SU-DHL-6 (cell line): ENCODE results near the gene ZNF335.

Experiments
- H2AFZ ChIP-seq: fragments of 200-600 bp; sonication (generic); 2 replicates; pipeline ENCODE4 v1.6.1; 2014; ENCODE audit warnings: low read depth, mild to moderate bottlenecking, moderate library complexity, mixed read lengths, antibody characterized with exemption, low read length; ENCODE audit not compliant: severe bottlenecking
- H3F3A ChIP-seq: fragments of 200-600 bp; shearing (Covaris generic); 2 replicates; pipeline ENCODE4 v1.6.0; 2016; ENCODE audit warnings: antibody characterized with exemption, mild to moderate bottlenecking; ENCODE audit not compliant: insufficient read depth
- H3K27ac ChIP-seq: fragments of 200-600 bp; sonication (generic); 2 replicates; pipeline ENCODE4 v1.5.1; 2016; ENCODE audit warnings: low read depth, mild to moderate bottlenecking, low read length, moderate library complexity, mixed read lengths
- H3K27me3 ChIP-seq: fragments of 200-600 bp; sonication (generic), shearing (Covaris generic); 2 replicates; pipeline ENCODE4 v1.6.0; 2014; ENCODE audit warnings: mild to moderate bottlenecking, low read length
- H3K36me3 ChIP-seq: fragments of 200-600 bp; sonication (generic); 2 replicates; pipeline ENCODE4 v1.6.1; 2014; ENCODE audit warnings: mild to moderate bottlenecking, low read length, mixed read lengths
- H3K4me2 ChIP-seq: fragments of 300-600, 200-600 bp; shearing (Covaris generic), sonication (generic); 2 replicates; pipeline ENCODE4 v1.6.0; 2014; ENCODE audit warnings: low read length, low read depth, mild to moderate bottlenecking; ENCODE audit not compliant: poor library complexity, severe bottlenecking
- H3K4me3 ChIP-seq: fragments of 200-600 bp; sonication (generic); 2 replicates; pipeline ENCODE4 v1.5.1; 2014; ENCODE audit warnings: antibody characterized with exemption, low read length, mild to moderate bottlenecking, mixed read lengths; ENCODE audit not compliant: insufficient read depth, poor library complexity, severe bottlenecking
- H3K79me2 ChIP-seq: fragments of 200-600 bp; sonication (generic); 2 replicates; pipeline ENCODE4 v1.6.1; 2014; ENCODE audit warnings: mild to moderate bottlenecking, low read length, moderate library complexity; ENCODE audit not compliant: insufficient read depth
- H3K9ac ChIP-seq: fragments of 200-600 bp; sonication (generic); 2 replicates; pipeline ENCODE4 v1.7.0; 2014; ENCODE audit warnings: mild to moderate bottlenecking, low read length
- H3K9me2 ChIP-seq: fragments of 200-600 bp; sonication (generic); replicated peaks from 2 replicates; pipeline ENCODE4 v1.6.1; 2014; ENCODE audit warnings: low read length; ENCODE audit not compliant: insufficient read depth
- H3K9me3 ChIP-seq: fragments of 200-600 bp; sonication (generic); 2 replicates; pipeline ENCODE4 v1.6.1; 2014; ENCODE audit warnings: low read length, mixed read lengths; ENCODE audit not compliant: insufficient read depth
- H4K20me1 ChIP-seq: fragments of 200-600 bp; sonication (generic); 2 replicates; pipeline ENCODE4 v1.6.1; 2014; ENCODE audit warnings: low read depth, mild to moderate bottlenecking, antibody characterized with exemption, low read length, moderate library complexity, mixed read lengths
- EZH2phosphoT487 ChIP-seq: fragments of 200-600 bp; sonication (generic), shearing (Covaris generic); conservative IDR thresholded peaks from 2 replicates; pipeline ENCODE4 v1.6.1; 2018; ENCODE audit warnings: mild to moderate bottlenecking, antibody characterized with exemption, low read length, moderate library complexity, mixed read lengths
- TF ChIP-seq, protein P1 (sequence below): fragments of 200-600 bp; sonication (generic); IDR thresholded peaks from one replicate; pipeline ENCODE4 v1.5.1; 2017; ENCODE audit warnings: antibody characterized with exemption, mild to moderate bottlenecking, low read length, moderate library complexity; ENCODE audit not compliant: insufficient read depth, poor library complexity, severe bottlenecking

The ZNF335 gene

DNA sequence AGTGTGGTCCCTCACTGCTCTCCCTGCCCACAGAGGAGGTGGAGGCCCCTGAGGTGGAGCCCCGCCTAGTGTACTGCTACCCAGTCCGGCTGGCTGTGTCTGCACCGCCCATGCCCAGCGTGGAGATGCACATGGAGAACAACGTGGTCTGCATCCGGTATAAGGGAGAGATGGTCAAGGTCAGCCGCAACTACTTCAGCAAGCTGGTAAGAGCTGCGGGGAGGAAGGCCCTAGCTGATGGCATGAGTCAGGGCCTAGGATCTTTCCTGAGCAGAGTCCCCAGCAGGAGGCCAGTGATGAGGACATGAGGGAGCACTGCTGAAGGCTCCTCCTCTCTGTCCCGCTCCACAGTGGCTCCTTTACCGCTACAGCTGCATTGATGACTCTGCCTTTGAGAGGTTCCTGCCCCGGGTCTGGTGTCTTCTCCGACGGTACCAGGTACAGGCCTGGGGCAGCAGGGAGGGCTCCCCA is 26.3 kb downstream of the ZNF335 start:
- Histone ChIP-seq H3K27ac (no peak overlapping the region), H3K36me3 (peaks cover 7% of the 10 kb centered on the region; the same call in 1 of the 2 replicates)

DNA sequence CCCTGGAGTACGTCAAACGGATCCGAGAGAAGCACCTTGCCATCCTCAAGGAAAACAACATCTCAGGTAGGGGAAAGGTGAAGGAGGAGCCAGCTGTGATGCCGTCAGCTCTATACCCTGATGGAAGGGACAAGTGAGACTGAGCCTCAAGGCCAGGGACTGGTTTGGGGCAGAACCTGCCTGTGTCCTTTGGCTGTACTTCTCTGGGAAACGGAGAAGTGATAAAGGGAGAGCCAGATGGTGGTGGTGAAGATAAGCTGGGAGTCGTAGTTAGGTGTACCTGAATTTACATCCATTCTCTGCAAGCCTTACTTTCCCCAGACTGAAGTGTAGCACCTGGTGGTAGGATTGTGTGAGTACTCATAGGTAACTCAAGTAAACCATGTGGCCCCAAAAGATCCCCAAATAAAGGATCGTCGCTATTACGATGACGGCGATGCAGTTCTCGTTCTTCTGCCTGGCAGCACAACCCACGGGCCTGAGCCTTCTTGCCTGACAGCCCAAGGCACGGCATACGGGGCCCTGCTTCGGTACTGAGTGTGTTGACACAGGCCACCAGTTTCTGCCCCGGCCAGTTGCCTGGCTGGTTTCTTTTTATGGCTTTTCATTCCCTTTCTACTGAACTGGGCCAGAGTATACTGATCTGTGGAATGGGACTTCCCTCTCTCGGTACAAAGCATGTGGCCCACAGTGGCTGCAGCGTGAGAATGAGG is 26.9 kb downstream of the ZNF335 start:
- Histone ChIP-seq H3K9me3 (no peaks in the 10 kb centered on the region), H3K36me3 (peaks cover 7% of the 10 kb centered on the region; the same call in 1 of the 2 replicates), H2AFZ (no peak overlapping the region), H4K20me1 (no peaks in the 10 kb centered on the region), H3K9ac (no peak overlapping the region), H3K27me3 (no peaks in the 10 kb centered on the region), H3F3A (no peaks in the 10 kb centered on the region), H3K4me2 (no peak overlapping the region), H3K79me2 (no peaks in the 10 kb centered on the region), H3K27ac (no peak overlapping the region), H3K9me2 (no peaks in the 10 kb centered on the region), H3K4me3 (no peak overlapping the region)
- TF ChIP-seq EZH2phosphoT487, result no peak
- TF ChIP-seq, protein P1, sequence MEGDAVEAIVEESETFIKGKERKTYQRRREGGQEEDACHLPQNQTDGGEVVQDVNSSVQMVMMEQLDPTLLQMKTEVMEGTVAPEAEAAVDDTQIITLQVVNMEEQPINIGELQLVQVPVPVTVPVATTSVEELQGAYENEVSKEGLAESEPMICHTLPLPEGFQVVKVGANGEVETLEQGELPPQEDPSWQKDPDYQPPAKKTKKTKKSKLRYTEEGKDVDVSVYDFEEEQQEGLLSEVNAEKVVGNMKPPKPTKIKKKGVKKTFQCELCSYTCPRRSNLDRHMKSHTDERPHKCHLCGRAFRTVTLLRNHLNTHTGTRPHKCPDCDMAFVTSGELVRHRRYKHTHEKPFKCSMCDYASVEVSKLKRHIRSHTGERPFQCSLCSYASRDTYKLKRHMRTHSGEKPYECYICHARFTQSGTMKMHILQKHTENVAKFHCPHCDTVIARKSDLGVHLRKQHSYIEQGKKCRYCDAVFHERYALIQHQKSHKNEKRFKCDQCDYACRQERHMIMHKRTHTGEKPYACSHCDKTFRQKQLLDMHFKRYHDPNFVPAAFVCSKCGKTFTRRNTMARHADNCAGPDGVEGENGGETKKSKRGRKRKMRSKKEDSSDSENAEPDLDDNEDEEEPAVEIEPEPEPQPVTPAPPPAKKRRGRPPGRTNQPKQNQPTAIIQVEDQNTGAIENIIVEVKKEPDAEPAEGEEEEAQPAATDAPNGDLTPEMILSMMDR, result no peak

More for the DNA sequence above, 26.3 kb downstream of the ZNF335 start:
- H3K4me2 ChIP-seq, result no peak overlapping the region
- H3K4me3 ChIP-seq, result no peak overlapping the region
- no peak for TF ChIP-seq EZH2phosphoT487
- TF ChIP-seq, protein P1, result no peak
- no peaks in the 10 kb centered on the region for H4K20me1 ChIP-seq
- no peaks in the 10 kb centered on the region for H3K27me3 ChIP-seq
- no peaks in the 10 kb centered on the region for H3K79me2 ChIP-seq
- H3K9ac ChIP-seq, result no peak overlapping the region
- H3K9me3 ChIP-seq, result no peaks in the 10 kb centered on the region
- H3K9me2 ChIP-seq, result no peaks in the 10 kb centered on the region
- no peak overlapping the region for H2AFZ ChIP-seq
- H3F3A ChIP-seq, result no peaks in the 10 kb centered on the region

DNA sequence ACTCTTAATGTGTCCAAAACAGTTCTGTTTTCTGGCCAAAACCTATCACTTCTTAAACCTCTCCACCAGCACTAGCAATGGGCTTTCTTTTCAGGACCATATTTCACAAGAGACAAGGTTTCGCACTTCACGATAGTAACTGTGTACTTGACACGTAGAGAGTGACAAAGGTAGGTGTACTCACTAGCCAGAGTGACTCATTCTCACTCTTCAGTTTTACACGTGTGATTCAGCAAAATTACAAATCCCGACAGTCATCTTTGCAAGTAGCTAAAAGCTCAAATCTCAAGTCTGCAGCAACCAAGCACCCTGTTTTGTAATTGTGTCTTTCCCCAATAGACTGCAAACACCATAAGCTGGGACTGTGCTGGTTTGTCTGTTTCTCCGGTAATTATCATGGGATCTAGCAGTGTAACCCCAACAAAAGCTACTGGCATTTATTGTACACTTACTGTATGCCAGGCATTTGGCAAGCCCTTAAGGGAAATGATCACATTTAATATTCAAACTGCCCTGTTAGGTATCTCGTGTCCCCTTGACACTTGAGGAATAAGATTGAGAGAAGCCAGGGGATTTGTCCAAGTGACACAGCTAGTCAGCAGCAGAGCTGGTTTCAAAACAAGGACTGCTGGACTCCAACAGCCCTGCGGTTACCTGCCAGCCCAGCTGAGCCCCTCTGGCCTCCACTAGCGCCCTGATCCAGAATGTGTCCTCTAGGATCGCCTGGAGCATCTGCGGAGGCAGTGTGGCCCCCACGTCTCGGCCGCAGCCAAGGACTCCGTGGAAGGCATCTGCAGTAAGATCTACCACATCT is 27.6 kb downstream of the ZNF335 start:
- Histone ChIP-seq H3K27ac (no peak overlapping the region), H3K9me2 (no peaks in the 10 kb centered on the region), H3K79me2 (no peaks in the 10 kb centered on the region), H3K9ac (no peak overlapping the region), H3K27me3 (no peaks in the 10 kb centered on the region), H3K4me2 (no peak overlapping the region), H3K9me3 (no peaks in the 10 kb centered on the region), H2AFZ (no peak overlapping the region), H4K20me1 (no peaks in the 10 kb centered on the region), H3K4me3 (no peak overlapping the region), H3F3A (no peaks in the 10 kb centered on the region), H3K36me3 (peaks cover 7% of the 10 kb centered on the region; the same call in 1 of the 2 replicates)
- TF ChIP-seq EZH2phosphoT487, result no peak
- TF ChIP-seq, protein P1, result no peak
